HepG2 (cell line): ENCODE measurements around the gene ORMDL3. TPM values are rescaled to one million over a fixed set of nuclear protein-coding genes. Genes with fewer than 3 reads are reported as not detected.

ENCODE experiments used
- ASH2L ChIP-seq: fragments of 300-600, 200-600 bp; sonication (generic); IDR thresholded peaks from 2 replicates; pipeline ENCODE4 v1.7.0; 2017; ENCODE audit warnings: low read depth, mild to moderate bottlenecking, moderate library complexity, mixed read lengths, low read length; ENCODE audit not compliant: insufficient read length
- FOSL2 ChIP-seq: sonication (generic); formaldehyde crosslinking; IDR thresholded peaks from 2 replicates; pipeline ENCODE4 v1.4.0; 2020; ENCODE audit warnings: missing genetic modification reagents
- HDAC6 ChIP-seq: fragments of 200-600 bp; sonication (generic); IDR thresholded peaks from 2 replicates; pipeline ENCODE4 v1.7.0; 2017; ENCODE audit warnings: mild to moderate bottlenecking, antibody characterized with exemption, low read length, low read depth
- MAZ ChIP-seq, 2 experiments: sonication (generic) in 1 of 2; formaldehyde crosslinking in 1 of 2; IDR thresholded peaks; 2 replicates each; pipeline versions ENCODE4 v1.5.0 to v1.6.1; 2012 to 2020; ENCODE audit warnings: low read depth in 2 of 2, mild to moderate bottlenecking in 2 of 2, borderline replicate concordance in 1 of 2, improper control_type of control experiment in 1 of 2, low read length in 1 of 2, missing genetic modification reagents in 1 of 2, moderate library complexity in 1 of 2
- POLR2A ChIP-seq, 2 experiments: IDR thresholded peaks; 2 replicates each; pipeline ENCODE4 v1.6.1; 2011; ENCODE audit warnings: low read depth in 2 of 2, low read length in 2 of 2, mild to moderate bottlenecking in 1 of 2, moderate library complexity in 1 of 2; ENCODE audit not compliant: insufficient read depth in 1 of 2
- RXRB ChIP-seq: IDR thresholded peaks from 2 replicates; pipeline ENCODE4 v1.6.1; 2016; ENCODE audit warnings: borderline replicate concordance, missing genetic modification reagents, missing compliant biosample characterization
- SMAD3 ChIP-seq: sonication (generic); formaldehyde crosslinking; IDR thresholded peaks from 2 replicates; pipeline ENCODE4 v1.4.0; 2020; ENCODE audit warnings: missing genetic modification reagents
- SOX6 ChIP-seq, 2 experiments: fragments of 450-650 bp in 1 of 2; sonication (generic) in 1 of 2; formaldehyde crosslinking in 1 of 2; IDR thresholded peaks; 2 replicates each; pipeline versions ENCODE4 v1.4.0 to v1.6.1; 2017 to 2020; ENCODE audit warnings: antibody characterized with exemption in 1 of 2, mild to moderate bottlenecking in 1 of 2, missing genetic modification reagents in 1 of 2
- TP53 ChIP-seq: sonication (generic); formaldehyde crosslinking; conservative IDR thresholded peaks from 2 replicates; pipeline ENCODE4 v1.4.0; 2020; ENCODE audit warnings: missing genetic modification reagents
- ZKSCAN1 ChIP-seq: fragments of 150-350 bp; IDR thresholded peaks from 2 replicates; pipeline ENCODE4 v1.6.1; 2014; ENCODE audit warnings: low read length
- ZNF205 ChIP-seq: IDR thresholded peaks from 2 replicates; pipeline ENCODE4 v1.6.1; 2018; ENCODE audit warnings: missing biosample characterization, missing genetic modification reagents
- ZNF234 ChIP-seq: sonication (generic); formaldehyde crosslinking; conservative IDR thresholded peaks from 2 replicates; pipeline ENCODE4 v1.5.1; 2020; ENCODE audit warnings: mild to moderate bottlenecking, missing genetic modification reagents
- ZNF253 ChIP-seq: sonication (generic); formaldehyde crosslinking; IDR thresholded peaks from 2 replicates; pipeline ENCODE4 v1.8.0; 2022; ENCODE audit warnings: mild to moderate bottlenecking, missing genetic modification reagents, borderline replicate concordance
- ZNF260 ChIP-seq: sonication (generic); formaldehyde crosslinking; IDR thresholded peaks from 2 replicates; pipeline ENCODE4 v1.4.0; 2020; ENCODE audit warnings: missing genetic modification reagents, low read depth, mild to moderate bottlenecking, borderline replicate concordance
- ZNF660 ChIP-seq: sonication (generic); formaldehyde crosslinking; IDR thresholded peaks from 2 replicates; pipeline ENCODE4 v1.5.1; 2020; ENCODE audit warnings: mild to moderate bottlenecking, low read depth, missing genetic modification reagents, borderline replicate concordance
- polyA plus RNA-seq, 8 experiments: library from polyadenylated mRNA; depleted of rRNA in 3 of 8; stranded (reverse) in 7 of 8; unstranded in 1 of 8; fragments of >200 nt; fragmentation: Illumina TruSeq in 4 of 8; extraction: Trizol in 4 of 8; gene quantifications; 2 replicates each; pipeline versions ENCODE4 v1.2.1 to v1.2.3, GENCODE V29; 2011 to 2016; ENCODE audit warnings: low read depth in 4 of 8, missing spikeins in 1 of 8, mixed read lengths in 1 of 8; ENCODE audit not compliant: insufficient read depth in 1 of 8
- total RNA-seq, 5 experiments: library from RNA; depleted of rRNA; stranded (reverse); fragments of >200 nt; fragmentation: Illumina TruSeq; extraction: Trizol; gene quantifications; 2 replicates each; pipeline ENCODE4 v1.2.3, GENCODE V29; 2016; ENCODE audit warnings: low read depth in 1 of 5
- TF ChIP-seq, protein P1 (sequence below): sonication (generic); formaldehyde crosslinking; conservative IDR thresholded peaks from 2 replicates; pipeline ENCODE4 v1.4.0; 2020; ENCODE audit warnings: missing genetic modification reagents
- TF ChIP-seq, protein P2 (sequence below): sonication (generic); formaldehyde crosslinking; IDR thresholded peaks from 2 replicates; pipeline ENCODE4 v1.8.1; 2023; ENCODE audit warnings: missing genetic modification reagents, mild to moderate bottlenecking, borderline replicate concordance
- TF ChIP-seq, protein P3 (sequence below): sonication (generic); formaldehyde crosslinking; IDR thresholded peaks from 2 replicates; pipeline ENCODE4 v1.4.0; 2020; ENCODE audit warnings: missing genetic modification reagents, borderline replicate concordance
- TF ChIP-seq, protein P4 (sequence below): sonication (generic); formaldehyde crosslinking; IDR thresholded peaks from 2 replicates; pipeline ENCODE4 v1.4.0; 2020; ENCODE audit warnings: missing genetic modification reagents, borderline replicate concordance

ORMDL3 gene
- total and polyA plus RNA-seq, 2 of the 13 experiments (the other 11 are each of a cell fraction or from before 2014, with no cell fraction given), result 181 to 384 TPM

DNA sequence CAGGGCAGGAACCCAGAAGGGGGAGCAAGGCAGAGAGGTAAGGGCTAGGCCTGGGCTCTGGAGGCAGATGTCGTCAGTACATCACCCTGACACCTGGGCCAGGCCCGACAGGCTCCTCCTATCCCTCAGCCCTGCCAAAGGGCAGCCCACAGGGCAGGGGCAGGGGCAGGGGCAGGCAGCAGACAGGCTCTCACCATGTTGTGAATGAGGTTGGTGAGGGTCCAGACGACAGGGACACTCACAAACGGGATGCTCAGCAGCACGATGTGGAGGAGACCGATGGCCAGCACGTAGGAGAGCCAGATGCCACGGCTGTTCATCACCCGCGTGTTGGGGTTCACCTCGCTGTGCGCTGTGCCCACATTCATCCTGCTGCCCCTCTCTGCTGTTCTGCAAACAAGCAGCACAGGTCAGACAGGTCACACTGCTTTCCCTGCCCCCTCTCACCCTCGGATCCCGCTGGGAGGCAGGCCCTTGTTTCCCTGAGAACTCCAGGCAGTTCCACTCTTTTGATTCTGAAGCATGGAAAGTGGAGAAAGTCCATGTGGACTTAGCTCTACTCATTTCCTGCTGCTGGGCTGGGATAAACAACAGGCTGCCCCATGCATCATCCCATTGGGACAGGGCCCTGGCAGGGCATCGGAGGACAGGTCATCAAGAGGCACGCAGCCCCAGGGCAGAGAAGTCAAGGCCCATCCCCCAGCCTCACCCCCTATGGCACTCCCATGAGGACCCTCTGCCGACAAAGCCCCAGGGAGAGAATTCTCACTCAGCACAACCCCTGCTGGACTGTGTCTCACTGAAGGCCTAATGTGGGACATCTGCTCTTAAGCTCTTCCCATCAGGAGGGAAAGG, 3.3 kb downstream of the ORMDL3 start (continued):
- TF ChIP-seq, protein P1, sequence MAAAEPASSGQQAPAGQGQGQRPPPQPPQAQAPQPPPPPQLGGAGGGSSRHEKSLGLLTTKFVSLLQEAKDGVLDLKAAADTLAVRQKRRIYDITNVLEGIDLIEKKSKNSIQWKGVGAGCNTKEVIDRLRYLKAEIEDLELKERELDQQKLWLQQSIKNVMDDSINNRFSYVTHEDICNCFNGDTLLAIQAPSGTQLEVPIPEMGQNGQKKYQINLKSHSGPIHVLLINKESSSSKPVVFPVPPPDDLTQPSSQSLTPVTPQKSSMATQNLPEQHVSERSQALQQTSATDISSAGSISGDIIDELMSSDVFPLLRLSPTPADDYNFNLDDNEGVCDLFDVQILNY (CRISPR knock-in tag), result peak; percentile 54; the same call in 1 of the 2 replicates
- TF ChIP-seq ZNF234 (CRISPR knock-in tag) (no peak), ZNF205 (CRISPR knock-in tag) (peak; percentile 94), ZKSCAN1 (no peak; the same call in 1 of the 2 replicates), POLR2A (IDR thresholded peaks at IDR 0.05; ENCODE audit: insufficient read depth in 1 of 2, low read depth in 2 of 2, low read length in 2 of 2) (peak; percentile 13 to 57; a peak in 2 of 4 replicates), ZNF660 (0 out of 2 replicates have a peak, but pooled peaks have one; percentile 31), HDAC6 (no peak), TP53 (CRISPR knock-in tag) (peak; percentile 93; the same call in 1 of the 2 replicates), ASH2L (peak; percentile 86), ZNF260 (CRISPR knock-in tag) (0 out of 2 replicates have a peak, but pooled peaks have one; percentile 22), SMAD3 (CRISPR knock-in tag) (peak; percentile 99), SOX6 (IDR thresholded peaks at IDR 0.05) (no peak), SOX6 (CRISPR knock-in tag; IDR thresholded peaks at IDR 0.05) (peak; percentile 93), ZNF253 (no peak), FOSL2 (CRISPR knock-in tag) (peak; percentile 95), MAZ (IDR thresholded peaks at IDR 0.05; ENCODE audit: borderline replicate concordance, low read depth, low read length) (no peak), MAZ (CRISPR knock-in tag; IDR thresholded peaks at IDR 0.05; ENCODE audit: low read depth) (peak; percentile 86), RXRB (peak; percentile 99)
- TF ChIP-seq, protein P2, sequence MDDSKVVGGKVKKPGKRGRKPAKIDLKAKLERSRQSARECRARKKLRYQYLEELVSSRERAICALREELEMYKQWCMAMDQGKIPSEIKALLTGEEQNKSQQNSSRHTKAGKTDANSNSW, result no peak
- TF ChIP-seq, protein P3, sequence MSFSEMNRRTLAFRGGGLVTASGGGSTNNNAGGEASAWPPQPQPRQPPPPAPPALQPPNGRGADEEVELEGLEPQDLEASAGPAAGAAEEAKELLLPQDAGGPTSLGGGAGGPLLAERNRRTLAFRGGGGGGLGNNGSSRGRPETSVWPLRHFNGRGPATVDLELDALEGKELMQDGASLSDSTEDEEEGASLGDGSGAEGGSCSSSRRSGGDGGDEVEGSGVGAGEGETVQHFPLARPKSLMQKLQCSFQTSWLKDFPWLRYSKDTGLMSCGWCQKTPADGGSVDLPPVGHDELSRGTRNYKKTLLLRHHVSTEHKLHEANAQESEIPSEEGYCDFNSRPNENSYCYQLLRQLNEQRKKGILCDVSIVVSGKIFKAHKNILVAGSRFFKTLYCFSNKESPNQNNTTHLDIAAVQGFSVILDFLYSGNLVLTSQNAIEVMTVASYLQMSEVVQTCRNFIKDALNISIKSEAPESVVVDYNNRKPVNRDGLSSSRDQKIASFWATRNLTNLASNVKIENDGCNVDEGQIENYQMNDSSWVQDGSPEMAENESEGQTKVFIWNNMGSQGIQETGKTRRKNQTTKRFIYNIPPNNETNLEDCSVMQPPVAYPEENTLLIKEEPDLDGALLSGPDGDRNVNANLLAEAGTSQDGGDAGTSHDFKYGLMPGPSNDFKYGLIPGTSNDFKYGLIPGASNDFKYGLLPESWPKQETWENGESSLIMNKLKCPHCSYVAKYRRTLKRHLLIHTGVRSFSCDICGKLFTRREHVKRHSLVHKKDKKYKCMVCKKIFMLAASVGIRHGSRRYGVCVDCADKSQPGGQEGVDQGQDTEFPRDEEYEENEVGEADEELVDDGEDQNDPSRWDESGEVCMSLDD, result peak; percentile 97; the same call in 1 of the 2 replicates
- TF ChIP-seq, protein P4, sequence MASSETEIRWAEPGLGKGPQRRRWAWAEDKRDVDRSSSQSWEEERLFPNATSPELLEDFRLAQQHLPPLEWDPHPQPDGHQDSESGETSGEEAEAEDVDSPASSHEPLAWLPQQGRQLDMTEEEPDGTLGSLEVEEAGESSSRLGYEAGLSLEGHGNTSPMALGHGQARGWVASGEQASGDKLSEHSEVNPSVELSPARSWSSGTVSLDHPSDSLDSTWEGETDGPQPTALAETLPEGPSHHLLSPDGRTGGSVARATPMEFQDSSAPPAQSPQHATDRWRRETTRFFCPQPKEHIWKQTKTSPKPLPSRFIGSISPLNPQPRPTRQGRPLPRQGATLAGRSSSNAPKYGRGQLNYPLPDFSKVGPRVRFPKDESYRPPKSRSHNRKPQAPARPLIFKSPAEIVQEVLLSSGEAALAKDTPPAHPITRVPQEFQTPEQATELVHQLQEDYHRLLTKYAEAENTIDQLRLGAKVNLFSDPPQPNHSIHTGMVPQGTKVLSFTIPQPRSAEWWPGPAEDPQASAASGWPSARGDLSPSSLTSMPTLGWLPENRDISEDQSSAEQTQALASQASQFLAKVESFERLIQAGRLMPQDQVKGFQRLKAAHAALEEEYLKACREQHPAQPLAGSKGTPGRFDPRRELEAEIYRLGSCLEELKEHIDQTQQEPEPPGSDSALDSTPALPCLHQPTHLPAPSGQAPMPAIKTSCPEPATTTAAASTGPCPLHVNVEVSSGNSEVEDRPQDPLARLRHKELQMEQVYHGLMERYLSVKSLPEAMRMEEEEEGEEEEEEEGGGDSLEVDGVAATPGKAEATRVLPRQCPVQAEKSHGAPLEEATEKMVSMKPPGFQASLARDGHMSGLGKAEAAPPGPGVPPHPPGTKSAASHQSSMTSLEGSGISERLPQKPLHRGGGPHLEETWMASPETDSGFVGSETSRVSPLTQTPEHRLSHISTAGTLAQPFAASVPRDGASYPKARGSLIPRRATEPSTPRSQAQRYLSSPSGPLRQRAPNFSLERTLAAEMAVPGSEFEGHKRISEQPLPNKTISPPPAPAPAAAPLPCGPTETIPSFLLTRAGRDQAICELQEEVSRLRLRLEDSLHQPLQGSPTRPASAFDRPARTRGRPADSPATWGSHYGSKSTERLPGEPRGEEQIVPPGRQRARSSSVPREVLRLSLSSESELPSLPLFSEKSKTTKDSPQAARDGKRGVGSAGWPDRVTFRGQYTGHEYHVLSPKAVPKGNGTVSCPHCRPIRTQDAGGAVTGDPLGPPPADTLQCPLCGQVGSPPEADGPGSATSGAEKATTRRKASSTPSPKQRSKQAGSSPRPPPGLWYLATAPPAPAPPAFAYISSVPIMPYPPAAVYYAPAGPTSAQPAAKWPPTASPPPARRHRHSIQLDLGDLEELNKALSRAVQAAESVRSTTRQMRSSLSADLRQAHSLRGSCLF (CRISPR knock-in tag), result no peak
